ENCODE measurements around the gene ZNF346. TPM values are rescaled to one million over a fixed set of nuclear protein-coding genes. Genes with fewer than 3 reads are reported as not detected.
A peak's percentile ranks its signal among the peaks of the same experiment; 100 is the strongest.

Gene ZNF346
- total and polyA plus RNA-seq, 3 donors from 2014 or later = 19.2 to 31.7 (median 31.1) TPM

GRCh38 chr5:177116631-177117373, 94.3 kb downstream of the ZNF346 start:
- WGBS, 2 donors = 16 to 17% methylated on average over 20 to 49 of the region's 49 CpGs
- no peak for TF ChIP-seq CTCF (IDR thresholded peaks at IDR 0.05)
- no peak for TF ChIP-seq POLR2A (IDR thresholded peaks at IDR 0.05)
- DNase-seq = peak; percentile 93
- Histone ChIP-seq H3K4me3 (peak overlapping the region; percentile 40 to 54), H3K36me3 (ENCODE audit: low read depth, missing control alignments) (no peaks in the 10 kb centered on the region), H3K9me3 (no peaks in the 10 kb centered on the region), H3K27me3 (no peaks in the 10 kb centered on the region), H3K4me1 (peaks cover 14% of the 10 kb centered on the region), H3K27ac (peak overlapping the region; percentile 44 to 66)
- intact Hi-C loops (cut with DNase I; ENCODE audit: low total_unique reads) = loop anchor here (10.0 kb wide), 1 partner anchor 188 kb away; the partner anchor contains the start of genes PRELID1 and RAB24

- peak overlapping the region; percentile 40 to 54 for H3K4me3 ChIP-seq
- no peaks in the 10 kb centered on the region for H3K36me3 ChIP-seq (ENCODE audit: low read depth, missing control alignments)
- peaks cover 14% of the 10 kb centered on the region for H3K4me1 ChIP-seq
- TF ChIP-seq POLR2A (IDR thresholded peaks at IDR 0.05) (no peak), CTCF (IDR thresholded peaks at IDR 0.05) (no peak)
- 68 to 84% methylated on average over 27 to 30 of the region's 30 CpGs for WGBS, 2 donors
- intact Hi-C loops (cut with DNase I; ENCODE audit: low total_unique reads) = loop anchor here (10.0 kb wide), 1 partner anchor 187 kb away; the partner anchor contains the start of genes PRELID1 and RAB24
- H3K9me3 ChIP-seq = no peaks in the 10 kb centered on the region
- no peaks in the 10 kb centered on the region for H3K27me3 ChIP-seq
- H3K27ac ChIP-seq = peak overlapping the region; percentile 44 to 66
- no peak for DNase-seq
Measured at GRCh38 chr5:177117441-177118045, 95.0 kb downstream of the ZNF346 start.

GRCh38 chr5:177122566-177122965, 100.1 kb downstream of the ZNF346 start:
- no peak for DNase-seq
- no peak overlapping the region for H3K27ac ChIP-seq
- H3K4me1 ChIP-seq = no peaks in the 10 kb centered on the region
- no peaks in the 10 kb centered on the region for H3K36me3 ChIP-seq (ENCODE audit: low read depth, missing control alignments)
- H3K27me3 ChIP-seq = no peaks in the 10 kb centered on the region
- WGBS, 2 donors = 97 to 99% methylated on average over 5 of the region's 5 CpGs
- intact Hi-C loops (cut with DNase I; ENCODE audit: low total_unique reads) = no loop called here
- no peak overlapping the region for H3K4me3 ChIP-seq
- no peak for TF ChIP-seq POLR2A (IDR thresholded peaks at IDR 0.05)
- TF ChIP-seq CTCF (IDR thresholded peaks at IDR 0.05) = no peak
- H3K9me3 ChIP-seq = no peaks in the 10 kb centered on the region

- no peak for DNase-seq
- no peaks in the 10 kb centered on the region for H3K9me3 ChIP-seq
- H3K36me3 ChIP-seq (ENCODE audit: low read depth, missing control alignments) = no peaks in the 10 kb centered on the region
- H3K4me3 ChIP-seq = no peak overlapping the region
- no peaks in the 10 kb centered on the region for H3K27me3 ChIP-seq
- H3K4me1 ChIP-seq = no peaks in the 10 kb centered on the region
- TF ChIP-seq POLR2A (IDR thresholded peaks at IDR 0.05) (no peak), CTCF (IDR thresholded peaks at IDR 0.05) (no peak)
- WGBS, 2 donors = 92% methylated on average over 15 of the region's 15 CpGs
- intact Hi-C loops (cut with DNase I; ENCODE audit: low total_unique reads) = no loop called here
- no peak overlapping the region for H3K27ac ChIP-seq
Measured at GRCh38 chr5:177123789-177124485, 101.4 kb downstream of the ZNF346 start.

Measured in testis (tissue), 3 donors.